NCI-H128 (cell line): ENCODE measurements around the gene COL20A1.
A peak's percentile ranks its signal among the peaks of the same experiment; 100 is the strongest.

Experiments
- DNase-seq: peaks from one replicate; lab custom pipeline; 2025; ENCODE audit not compliant: unreplicated experiment; lab: John Stamatoyannopoulos, UW

The COL20A1 gene

DNA sequence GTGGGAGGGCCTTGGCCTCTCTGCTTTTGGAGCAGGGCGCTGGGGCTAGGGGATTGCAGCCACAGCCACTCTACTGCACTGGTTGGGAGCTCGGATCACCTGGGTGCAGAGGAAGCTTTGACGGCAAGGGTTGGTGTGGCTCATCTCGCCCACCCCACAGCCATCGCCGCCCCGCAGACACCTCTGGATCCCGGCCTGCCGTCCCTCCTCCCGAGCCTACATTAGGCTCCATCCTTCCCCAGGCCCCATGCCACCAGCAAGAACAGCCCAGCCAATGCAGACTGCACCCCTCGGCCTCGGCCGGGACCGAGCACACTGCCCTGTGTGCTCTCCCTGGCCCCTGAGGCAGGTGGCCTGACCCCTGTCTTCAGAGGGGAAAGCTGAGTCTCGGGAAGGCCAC lies 32.5 kb upstream of the COL20A1 start:
- DNase-seq = no peak

DNA sequence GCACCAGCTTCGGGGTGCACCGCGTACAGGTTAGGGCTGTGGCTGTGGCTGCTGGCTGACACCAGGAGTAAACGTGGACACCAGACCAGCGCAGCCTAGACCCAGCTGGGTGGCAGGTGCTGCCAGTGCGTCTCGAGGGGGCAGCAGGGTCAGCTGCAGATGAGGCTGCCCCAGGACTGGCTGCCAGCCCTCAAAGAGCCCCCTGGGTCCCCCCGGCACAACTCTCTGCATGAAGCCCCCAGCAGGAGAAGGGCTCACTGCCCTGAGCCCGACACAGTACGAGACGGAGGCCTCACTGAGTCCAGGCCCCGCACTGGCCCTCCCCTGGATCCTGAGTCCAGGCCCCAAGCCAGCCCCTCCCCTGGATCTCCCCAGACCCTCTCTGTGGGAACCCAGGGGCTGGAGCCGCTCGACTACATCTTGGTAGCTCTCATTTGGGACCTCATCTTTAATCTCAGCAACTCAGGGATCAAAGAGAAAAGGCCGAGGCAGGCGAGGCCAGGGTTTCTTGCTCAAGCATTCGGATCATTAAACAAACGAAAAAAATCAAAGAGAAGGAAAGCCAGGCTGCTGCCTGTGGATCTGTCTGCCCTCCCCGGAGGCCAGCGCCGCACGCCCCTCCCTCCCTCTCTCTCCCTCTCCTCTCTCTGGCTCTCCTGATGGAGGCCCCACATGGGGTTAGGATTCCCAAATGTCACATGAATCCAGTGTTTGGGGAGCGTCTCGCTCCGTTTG lies 31.8 kb upstream of the COL20A1 start:
- DNase-seq = no peak

DNA sequence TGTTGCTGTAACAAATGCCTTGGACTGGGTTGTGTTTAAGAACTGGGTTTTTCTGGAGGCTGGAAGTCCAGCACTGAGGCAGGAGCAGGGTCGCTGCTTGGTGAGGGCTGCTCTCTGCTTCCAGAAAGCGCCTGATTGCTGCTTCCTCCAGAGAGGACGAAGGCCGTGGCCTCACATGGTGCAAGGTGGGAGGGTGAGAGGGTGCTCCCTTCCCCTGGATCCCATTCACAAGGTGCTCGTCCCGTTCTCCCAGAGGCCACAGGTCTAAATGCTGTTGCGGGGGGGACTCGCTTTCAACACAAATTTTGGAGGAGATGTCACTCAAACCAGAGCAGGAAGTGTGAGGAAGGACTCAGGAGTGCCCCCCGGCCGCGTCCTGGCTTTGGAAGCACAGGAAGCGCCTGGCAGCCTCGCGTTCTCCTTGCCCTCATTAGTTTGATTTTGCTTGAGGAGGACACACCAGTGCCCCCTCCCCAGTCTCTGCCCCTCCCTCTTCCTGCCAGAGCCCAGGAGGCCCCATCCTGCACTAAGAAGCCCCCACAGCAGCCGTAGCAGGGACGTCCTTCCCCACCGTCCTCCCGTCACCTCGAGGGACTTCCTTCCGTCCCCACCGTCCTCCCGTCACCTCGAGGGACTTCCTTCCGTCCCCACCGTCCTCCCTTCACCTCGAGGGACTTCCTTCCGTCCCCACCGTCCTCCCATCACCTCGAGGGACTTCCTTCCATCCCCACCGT lies 31.0 kb upstream of the COL20A1 start:
- no peak for DNase-seq

DNA sequence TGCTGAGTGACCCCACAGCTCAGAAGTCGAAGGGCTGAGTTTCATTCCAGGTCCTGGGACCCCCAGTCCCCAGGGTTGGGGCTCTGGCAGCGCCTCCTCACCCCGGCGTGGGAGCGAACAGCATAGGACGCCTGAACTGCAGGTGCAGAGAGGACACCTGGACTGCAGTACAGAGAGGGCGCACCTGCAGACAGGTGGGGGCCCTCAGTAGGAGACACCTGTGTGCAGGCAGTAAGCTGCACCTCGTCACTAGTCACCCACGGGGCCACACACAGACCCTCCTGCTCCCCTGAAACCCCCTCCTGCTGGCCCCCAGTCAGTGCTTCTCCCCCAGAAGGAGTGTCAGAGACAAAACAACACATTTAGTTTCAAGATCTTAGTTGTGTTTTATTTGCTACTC lies 30.1 kb upstream of the COL20A1 start:
- no peak for DNase-seq

DNA sequence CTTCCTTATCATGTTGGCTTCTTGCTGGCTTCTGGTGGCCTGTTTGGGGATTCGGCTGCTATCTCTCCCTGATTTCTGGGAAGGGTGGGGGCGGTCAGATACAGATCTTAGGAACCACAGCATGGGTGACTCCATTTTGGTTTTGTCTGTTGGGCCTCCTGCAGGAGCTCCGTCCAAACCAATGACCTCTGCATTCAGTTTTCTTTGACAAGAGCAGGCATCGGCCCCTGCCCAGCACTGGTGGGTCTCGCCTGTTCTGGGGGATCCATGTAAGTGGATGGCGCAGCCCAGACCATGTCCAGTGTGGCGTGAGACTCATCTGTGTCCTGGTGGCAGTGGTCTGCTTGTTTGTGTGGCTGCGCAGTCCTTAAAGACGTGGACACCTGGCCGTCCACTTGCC lies 29.0 kb upstream of the COL20A1 start:
- DNase-seq = no peak

DNA sequence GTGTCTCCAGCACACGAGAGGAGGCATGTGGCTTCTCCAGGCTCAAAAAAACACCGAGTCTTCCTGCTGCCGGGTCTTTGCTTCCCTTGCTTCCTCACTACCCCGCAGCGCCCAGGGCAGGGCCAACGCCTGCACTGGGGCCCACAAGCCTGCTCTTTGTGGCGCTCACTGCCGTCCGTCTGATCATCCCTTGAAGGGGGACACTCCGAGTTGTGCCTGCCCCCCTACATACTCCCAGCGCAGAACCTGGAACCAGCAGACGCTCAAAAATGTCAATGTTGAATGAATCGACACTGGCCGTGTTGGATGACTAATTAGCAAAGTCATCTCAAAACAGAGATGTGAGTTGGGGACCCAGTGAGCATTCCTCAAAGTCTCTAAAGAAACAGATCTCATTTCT lies 28.5 kb upstream of the COL20A1 start:
- DNase-seq = no peak

DNA sequence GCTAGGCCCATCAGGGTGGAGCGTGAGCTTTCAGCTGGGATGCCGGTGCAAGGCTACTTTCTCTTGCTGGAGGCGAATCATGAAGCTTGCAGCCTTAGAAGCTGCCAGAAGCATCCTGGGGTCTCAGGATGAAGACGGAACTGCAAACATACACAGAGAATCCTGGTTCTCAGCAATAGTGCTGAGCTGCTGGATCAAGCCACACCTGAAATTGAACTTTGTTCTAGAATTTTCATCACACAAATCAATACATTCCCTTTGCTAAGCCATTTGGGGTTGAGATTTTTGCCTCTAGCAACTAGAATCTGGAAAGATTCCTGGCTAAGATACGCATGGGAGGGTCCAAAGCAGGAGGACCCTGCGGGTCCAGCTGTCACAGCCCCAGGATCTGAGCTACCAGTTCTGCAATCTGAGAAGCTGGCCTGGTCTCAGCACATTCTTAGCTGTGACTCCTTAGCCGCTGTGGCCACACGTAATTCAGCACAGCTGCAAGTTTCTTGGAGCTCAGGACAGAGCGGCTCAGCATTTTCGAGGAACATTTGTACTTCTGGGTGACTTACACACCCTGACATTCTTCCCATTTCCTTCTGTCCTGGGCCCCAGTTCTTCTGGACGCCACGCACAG lies 27.0 kb upstream of the COL20A1 start:
- no peak for DNase-seq

DNA sequence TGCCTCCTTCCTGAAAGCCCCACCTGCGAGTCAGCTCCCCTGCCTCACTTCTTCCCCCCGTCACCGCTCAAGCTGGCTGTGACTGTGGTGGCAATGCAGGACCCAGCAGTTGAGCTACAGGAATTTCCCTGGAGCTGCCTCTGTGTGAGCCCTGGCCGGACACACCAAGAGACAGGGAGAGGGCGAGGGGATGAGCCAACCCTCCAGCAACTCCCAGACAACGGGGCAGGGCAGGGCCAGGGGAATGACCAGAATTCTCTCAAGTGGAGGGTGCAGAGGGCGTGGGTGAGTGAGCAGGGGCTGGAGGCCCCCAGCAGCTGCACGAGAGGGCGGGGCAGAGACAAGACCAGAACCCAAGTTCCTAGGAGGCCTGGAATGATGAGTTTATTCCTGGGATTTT lies 25.3 kb upstream of the COL20A1 start:
- DNase-seq = no peak

DNA sequence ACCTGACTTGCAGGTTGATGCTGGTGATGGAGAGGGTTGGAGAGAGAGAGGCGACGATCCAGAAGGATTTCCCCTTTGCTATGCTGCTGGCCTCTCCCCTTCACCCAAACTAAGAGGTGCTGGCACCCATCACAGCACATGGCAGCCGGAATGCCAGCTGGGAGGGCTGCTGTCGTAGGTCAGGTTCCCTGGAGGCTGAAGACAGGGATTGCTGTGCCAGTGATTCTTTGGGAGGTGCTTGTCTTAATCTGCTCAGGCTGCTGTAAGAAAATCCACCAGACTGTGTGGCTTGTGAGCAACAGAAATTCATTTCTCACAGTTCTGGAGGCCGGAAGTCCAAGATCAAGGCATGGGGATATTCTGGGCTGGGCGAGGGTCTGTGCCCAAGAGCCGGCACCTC lies 24.7 kb upstream of the COL20A1 start:
- DNase-seq = no peak

DNA sequence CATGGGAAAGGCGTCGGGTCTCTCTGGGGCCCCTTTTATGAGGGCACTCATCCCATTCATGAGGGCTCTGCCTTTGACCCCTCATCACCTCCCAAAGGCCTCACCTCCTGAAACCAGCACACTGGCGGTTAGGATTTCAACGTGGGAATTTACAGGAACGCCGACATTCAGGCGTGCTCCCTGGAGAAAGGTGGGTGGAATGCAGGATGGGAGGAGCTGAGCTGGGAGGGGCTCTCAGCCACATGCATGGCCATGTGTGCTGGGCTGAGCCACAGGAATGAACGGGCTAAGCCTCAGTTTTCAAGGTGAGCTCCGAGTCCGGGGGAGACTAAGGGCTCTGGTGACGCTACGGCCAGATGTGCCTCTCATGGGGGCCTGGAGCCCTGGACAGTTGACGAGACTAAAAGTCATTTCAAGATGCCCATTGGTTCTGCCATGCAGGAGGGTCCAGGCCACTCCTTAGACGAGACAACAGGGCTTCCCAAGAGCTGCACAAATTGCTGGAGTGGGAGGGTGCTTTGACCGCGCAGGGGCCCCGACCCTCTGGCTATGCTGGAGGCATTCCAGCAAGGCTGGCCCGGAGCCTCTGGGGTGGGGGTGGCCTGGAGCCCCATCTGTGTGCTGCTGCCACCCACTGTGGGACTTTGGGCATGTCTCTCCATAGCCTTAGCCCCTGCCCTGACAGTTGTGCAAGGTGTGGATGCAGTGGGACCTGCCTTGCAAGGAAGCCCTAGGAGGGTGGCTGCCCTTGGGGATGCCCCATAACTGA lies 24.1 kb upstream of the COL20A1 start:
- DNase-seq = no peak

DNA sequence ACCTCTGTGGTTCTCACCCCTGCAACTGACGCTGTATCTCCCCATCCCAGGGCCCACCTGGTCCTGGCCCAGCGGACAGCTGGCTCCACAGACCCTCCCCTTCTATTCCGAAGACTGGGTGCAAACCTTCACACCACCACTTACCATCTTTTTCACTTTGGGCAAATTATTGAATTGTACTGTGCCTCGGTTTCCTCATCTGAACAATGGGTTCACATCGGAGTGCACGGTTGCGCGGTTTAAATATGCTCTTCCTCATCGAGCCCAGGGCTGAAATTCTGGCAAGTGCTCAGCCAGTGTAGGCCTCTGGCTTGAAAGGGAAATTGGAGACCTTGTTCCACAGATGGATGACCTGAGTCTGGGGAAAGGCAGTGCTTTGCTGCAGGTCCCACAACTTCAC lies 23.3 kb upstream of the COL20A1 start:
- no peak for DNase-seq

DNA sequence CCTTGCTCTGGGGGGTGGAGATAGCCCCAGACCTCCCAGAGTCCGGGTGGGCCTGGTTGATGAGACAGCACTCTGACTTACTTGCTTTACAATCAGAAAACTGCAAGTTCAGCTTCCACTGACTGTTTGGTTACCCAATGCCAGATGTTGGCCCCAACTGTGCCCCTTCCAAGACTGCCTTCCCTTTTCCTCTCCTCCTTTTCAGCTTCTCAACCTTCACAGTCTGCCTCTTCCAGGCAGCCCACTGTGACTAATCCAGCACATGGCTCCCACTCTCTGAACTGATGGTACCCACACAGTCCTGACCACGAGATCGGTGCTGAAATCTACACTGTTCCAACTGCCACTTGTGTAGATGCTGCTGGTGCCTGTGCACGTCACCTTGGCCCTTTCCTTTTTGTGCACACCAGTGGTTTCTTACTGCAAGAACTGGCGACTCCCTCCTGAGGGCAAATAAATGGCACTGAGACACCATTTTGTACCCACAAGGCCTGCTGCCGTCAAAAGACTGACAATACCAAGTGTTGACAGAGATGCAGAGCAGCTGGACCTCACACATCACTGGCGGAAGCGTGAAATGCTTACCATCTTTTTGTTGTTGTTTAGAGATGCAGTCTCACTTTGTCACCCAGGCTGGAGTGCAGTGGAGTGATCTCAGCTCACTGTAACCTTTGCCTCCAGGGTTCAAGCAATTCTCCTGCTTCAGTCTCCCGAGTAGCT lies 22.2 kb upstream of the COL20A1 start:
- DNase-seq = no peak

DNA sequence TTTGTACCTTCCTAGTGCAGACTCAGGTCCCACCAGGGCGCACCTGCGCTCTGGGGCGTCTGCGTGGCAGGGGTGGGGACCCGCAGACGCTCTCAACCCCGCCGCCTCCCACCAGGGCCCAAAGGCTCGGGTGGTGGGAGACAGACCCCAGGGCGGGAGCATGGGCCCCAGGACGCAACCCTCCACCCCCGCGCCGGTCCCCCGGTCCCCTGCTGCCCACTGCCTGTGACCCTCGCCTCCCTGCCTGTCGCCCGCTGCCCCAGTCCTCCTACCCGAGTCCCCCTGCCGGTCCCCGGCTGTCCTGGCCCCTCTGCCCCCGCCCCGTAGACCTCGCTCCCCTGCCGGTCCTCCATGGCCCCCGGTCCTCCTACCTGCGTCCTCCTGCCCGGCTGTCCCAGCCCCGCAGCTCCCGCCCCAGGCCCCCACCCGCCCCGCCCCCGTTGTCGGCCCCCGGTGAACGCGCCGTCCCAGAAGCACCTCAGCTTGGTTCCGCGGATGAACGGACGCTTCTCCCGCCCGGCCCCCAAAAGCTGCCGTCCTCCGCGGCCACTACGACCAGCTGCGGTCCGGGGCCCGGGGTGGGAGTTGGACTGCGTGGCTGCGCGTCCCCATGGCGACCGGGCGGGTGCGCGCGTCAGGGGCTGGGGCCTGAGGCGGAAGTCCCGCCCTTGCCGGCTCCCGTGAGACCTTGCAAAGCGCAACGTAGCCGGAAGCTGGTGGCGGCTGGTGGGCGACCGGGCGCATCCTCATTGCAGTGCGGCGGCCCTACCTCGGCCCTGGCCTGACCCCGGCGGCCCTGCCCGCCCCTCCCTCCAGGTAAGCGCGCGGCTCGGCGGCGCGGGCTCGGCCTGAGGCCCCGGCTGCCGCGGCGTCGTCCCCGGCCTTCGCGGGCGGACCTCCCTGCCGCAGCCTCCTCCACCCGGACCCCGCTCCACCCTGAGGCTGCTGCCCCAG lies 20.6 kb upstream of the COL20A1 start, which contains the start of gene ARFGAP1:
TSS of gene ARFGAP1 (plus strand) at position 709 of the 954 bp plus-strand sequence. CDS start 2,768 bp downstream, outside the sequence.
- DNase-seq = peak; percentile 72

DNA sequence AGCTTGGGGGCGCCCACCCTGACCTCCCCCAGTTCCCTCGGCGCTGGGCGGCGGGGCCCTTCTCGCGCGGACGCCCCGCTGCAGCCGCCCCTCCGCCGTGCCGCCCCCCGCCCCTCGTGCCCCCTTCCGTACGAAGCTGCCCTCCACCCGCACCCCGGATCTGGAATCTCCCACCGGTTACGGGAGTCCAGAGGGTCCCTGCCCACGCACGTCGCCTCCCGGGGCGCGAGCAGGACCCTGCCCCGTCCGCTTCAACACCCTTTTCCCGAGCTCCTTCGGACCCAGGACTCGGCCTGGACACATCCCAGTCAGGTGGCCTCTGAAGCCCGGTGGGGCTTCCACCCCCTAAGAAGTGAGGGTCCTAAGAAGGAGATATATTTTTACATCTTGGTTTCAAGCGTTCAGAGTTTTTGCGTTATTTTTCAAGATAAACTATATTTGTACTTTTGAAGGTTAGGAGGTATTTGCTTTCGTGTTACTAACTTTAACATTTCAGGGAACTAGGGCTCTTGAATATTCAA lies 19.9 kb upstream of the COL20A1 start:
- no peak for DNase-seq

DNA sequence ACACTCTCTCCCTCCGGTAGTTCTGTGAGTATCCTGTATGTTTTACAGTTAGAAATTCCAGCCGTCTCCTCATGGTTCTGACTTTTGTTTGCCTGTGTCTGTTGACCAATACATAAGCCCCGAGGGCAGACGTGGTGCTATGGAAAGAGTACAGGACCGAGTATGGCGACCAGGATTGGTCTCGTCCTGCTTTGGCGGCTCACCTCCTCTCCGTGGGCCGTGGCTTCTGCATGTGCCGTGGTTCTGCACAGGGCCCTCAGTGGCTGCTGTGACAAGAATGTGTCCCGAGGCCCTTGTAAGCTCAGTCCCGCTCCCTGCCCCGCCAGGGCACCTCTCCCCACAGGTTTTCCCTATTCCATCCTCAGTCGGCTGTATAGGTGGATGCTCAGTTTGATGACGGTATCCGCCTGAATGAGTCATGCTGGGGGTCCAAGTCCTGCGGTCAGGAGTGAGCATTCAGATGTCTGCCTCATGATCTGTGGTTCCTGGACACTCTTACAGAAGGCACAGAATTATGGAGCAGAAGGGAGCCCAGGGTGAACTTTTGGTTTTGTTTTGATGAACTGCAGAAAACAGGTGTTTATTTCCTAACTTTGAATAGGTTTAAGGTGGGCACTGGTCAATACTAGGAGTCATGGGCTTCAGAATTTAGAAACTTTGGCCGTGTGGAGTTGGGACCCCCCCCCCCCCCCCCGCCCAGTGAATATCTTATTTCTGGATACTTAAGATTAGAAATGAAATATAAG lies 19.2 kb upstream of the COL20A1 start:
- DNase-seq = no peak

DNA sequence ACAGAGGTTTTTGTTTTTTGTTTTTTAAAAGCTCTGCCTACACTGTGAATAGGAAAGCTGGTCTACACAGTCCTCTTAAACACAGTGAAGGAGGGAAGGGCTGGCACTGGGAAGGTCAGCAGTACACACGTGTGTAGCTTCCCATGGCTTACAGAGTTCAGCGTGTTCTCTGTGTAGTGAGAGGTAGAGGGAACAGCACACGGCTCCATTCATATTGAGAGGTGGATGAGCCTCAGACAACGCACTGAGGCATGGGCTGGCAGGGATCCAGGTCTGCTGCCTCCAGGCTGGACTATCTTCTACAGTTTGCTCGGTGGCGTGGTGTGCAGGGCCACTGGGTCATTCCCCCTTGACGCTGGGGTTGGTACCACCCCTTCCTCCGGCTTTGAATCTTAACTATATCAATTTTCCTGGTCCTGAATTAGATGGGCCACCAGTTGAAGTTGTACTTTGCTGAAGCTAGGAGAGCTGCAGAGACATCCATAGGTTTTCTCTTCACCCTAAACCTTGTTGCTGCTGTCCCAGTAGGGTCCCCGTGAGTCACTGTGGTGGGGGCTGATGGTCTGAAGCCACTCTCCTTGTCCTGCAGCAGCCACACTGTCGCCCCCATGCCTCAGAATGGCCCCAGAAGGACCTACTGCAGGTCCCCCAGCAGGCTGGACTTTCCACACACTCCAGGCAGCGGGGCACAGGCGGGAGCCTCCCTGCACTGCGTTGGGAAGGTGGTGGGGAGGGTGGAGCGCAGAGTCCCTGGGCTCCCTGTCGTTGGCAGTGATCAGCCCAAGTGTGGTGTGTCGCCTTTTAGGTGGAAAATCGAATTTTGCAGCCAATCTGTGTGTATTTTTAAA lies 18.4 kb upstream of the COL20A1 start:
- no peak for DNase-seq

DNA sequence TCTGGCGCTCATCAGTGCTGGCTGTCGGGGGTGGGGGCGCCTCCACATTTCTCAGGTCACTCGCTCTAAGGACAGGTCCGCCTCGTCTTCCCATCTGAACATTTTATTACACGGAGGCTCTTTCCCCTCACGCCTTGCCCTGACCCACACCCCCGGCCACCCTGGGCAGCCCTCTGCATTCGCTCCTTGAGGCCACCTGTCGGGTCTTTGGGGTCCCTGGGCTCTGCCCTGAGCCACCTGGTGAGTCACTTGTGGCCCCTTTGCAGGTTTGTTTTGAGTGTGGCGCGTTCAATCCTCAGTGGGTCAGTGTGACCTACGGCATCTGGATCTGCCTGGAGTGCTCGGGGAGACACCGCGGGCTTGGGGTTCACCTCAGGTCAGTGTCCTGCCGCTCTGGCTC lies 17.2 kb upstream of the COL20A1 start:
- DNase-seq = no peak

DNA sequence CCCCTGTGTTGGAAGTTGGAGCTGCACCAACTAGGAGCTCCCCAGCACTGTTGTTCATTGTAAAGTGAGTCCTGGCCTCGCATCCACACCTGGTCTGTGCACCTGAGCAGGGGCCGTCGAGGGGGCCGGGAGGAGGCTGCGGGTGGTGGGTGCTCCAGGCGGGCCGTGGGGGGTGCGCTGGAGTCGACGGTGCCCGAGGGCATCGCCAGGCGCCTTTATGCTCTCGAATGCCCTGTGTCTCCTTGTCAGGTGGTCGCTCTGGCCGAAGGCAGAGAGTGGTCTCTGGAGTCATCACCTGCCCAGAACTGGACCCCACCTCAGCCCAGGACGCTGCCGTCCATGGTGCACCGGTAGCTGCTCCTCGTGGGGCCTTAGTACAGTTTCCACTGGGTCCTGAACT lies 16.0 kb upstream of the COL20A1 start:
- no peak for DNase-seq
